Osteoblast (primary cell): ENCODE results near the gene PIBF1. TPM values are rescaled to one million over a fixed set of nuclear protein-coding genes. Genes with fewer than 3 reads are reported as not detected.

Experiments used
- DNase-seq: peaks from one replicate; pipeline ENCODE4 v3.0.0; 2011; ENCODE audit warnings: low spot score, mixed read lengths; ENCODE audit not compliant: insufficient read length; ENCODE audit errors: missing footprints
- H2AFZ ChIP-seq: 2 replicates; pipeline ENCODE4 v1.6.0; 2011; ENCODE audit warnings: mild to moderate bottlenecking, low read length
- H3K27ac ChIP-seq: 2 replicates; pipeline ENCODE4 v1.5.1; 2011; ENCODE audit warnings: mild to moderate bottlenecking, low read depth, low read length, moderate library complexity
- H3K27me3 ChIP-seq: 2 replicates; pipeline ENCODE4 v1.6.0; 2012; ENCODE audit warnings: mild to moderate bottlenecking, control low read depth, inconsistent platforms, low read length, moderate library complexity; ENCODE audit not compliant: insufficient read depth
- H3K36me3 ChIP-seq: 2 replicates; pipeline ENCODE4 v1.5.1; 2011; ENCODE audit warnings: mild to moderate bottlenecking, low read length, control low read depth, moderate library complexity; ENCODE audit not compliant: insufficient read depth
- H3K4me1 ChIP-seq: 2 replicates; pipeline ENCODE4 v1.5.1; 2011; ENCODE audit warnings: mild to moderate bottlenecking, low read length, control low read depth, moderate library complexity; ENCODE audit not compliant: insufficient read depth
- H3K4me2 ChIP-seq: 2 replicates; pipeline ENCODE4 v1.6.0; 2011; ENCODE audit warnings: mild to moderate bottlenecking, low read length; ENCODE audit not compliant: insufficient read depth
- H3K4me3 ChIP-seq: fragments of 200-600 bp; sonication (generic); 3 replicates; pipeline ENCODE4 v1.5.1; 2012; ENCODE audit warnings: mild to moderate bottlenecking, low read length, inconsistent platforms; ENCODE audit not compliant: insufficient read depth
- H3K79me2 ChIP-seq: 2 replicates; pipeline ENCODE4 v1.6.0; 2012; ENCODE audit warnings: mild to moderate bottlenecking, low read length, control low read depth, inconsistent platforms; ENCODE audit not compliant: insufficient read depth
- H3K9me3 ChIP-seq: 2 replicates; pipeline ENCODE4 v1.5.1; 2011; ENCODE audit warnings: low read depth, low read length, control low read depth
- H4K20me1 ChIP-seq: 2 replicates; pipeline ENCODE4 v1.6.0; 2012; ENCODE audit warnings: mild to moderate bottlenecking, low read length, control low read depth; ENCODE audit not compliant: insufficient read depth
- total RNA-seq: library from RNA; depleted of rRNA; stranded (reverse); fragments of >200 nt; gene quantifications from 2 replicates; pipeline ENCODE4 v1.2.3, GENCODE V29; 2012
- TF ChIP-seq, protein P1 (sequence below): IDR thresholded peaks from 2 replicates; pipeline ENCODE4 v1.5.1; 2011; ENCODE audit warnings: mild to moderate bottlenecking, low read depth, low read length, moderate library complexity; ENCODE audit errors: extremely low read depth

PIBF1 gene
- total RNA-seq, 1 donor = 19.9 TPM

DNA sequence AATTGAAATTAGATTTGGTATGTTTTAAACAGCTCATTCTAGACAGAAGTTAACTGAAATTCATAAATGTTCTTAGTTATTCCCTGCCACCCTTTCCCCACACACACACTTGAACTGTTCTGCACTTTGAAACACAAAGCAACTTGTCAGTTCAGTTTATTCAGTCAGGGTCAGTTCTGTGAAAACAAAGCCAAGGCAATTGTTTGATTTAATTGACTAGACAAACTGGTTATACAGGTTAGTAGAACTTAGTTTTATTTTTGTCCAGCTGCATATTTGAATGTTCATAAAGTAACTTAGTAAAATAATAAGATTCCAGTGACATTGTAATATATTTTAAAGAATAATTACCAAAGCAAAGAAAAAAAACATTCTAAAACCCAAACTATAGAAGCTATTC lies 178.6 kb downstream of the PIBF1 start:
- Histone ChIP-seq H3K27me3 (no peaks in the 10 kb centered on the region), H3K9me3 (no peaks in the 10 kb centered on the region), H3K4me3 (no peak overlapping the region), H4K20me1 (no peaks in the 10 kb centered on the region), H2AFZ (no peak overlapping the region), H3K27ac (no peak overlapping the region), H3K79me2 (no peaks in the 10 kb centered on the region), H3K36me3 (no peaks in the 10 kb centered on the region), H3K4me2 (no peak overlapping the region), H3K4me1 (peaks cover 4% of the 10 kb centered on the region)
- TF ChIP-seq, protein P1, sequence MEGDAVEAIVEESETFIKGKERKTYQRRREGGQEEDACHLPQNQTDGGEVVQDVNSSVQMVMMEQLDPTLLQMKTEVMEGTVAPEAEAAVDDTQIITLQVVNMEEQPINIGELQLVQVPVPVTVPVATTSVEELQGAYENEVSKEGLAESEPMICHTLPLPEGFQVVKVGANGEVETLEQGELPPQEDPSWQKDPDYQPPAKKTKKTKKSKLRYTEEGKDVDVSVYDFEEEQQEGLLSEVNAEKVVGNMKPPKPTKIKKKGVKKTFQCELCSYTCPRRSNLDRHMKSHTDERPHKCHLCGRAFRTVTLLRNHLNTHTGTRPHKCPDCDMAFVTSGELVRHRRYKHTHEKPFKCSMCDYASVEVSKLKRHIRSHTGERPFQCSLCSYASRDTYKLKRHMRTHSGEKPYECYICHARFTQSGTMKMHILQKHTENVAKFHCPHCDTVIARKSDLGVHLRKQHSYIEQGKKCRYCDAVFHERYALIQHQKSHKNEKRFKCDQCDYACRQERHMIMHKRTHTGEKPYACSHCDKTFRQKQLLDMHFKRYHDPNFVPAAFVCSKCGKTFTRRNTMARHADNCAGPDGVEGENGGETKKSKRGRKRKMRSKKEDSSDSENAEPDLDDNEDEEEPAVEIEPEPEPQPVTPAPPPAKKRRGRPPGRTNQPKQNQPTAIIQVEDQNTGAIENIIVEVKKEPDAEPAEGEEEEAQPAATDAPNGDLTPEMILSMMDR = no peak
- no peak for DNase-seq

DNA sequence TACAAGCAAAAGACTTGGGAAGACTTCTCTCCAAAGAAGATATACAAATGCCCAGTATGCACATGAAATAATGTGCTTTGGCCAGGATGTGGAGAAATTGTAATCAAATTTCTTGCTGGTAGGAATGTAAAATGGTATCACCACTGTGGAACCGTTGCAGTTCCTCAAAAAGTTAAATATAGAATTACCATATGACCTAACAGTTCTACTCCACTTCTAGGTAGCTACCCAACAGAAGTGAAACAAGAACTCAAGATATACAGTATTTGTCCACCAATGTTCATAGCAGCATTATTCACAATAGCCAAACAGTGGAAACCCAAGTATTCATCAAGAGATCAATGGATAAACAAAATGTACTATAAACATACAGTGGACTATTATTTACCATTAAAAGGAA lies 181.8 kb downstream of the PIBF1 start:
- Histone ChIP-seq H3K4me3 (no peak overlapping the region), H3K36me3 (no peaks in the 10 kb centered on the region), H3K27me3 (no peaks in the 10 kb centered on the region), H4K20me1 (no peaks in the 10 kb centered on the region), H3K9me3 (no peaks in the 10 kb centered on the region), H3K27ac (no peak overlapping the region), H3K4me2 (no peak overlapping the region), H3K4me1 (peaks cover 4% of the 10 kb centered on the region), H3K79me2 (no peaks in the 10 kb centered on the region), H2AFZ (no peak overlapping the region)
- DNase-seq = no peak
- TF ChIP-seq, protein P1 = no peak

DNA sequence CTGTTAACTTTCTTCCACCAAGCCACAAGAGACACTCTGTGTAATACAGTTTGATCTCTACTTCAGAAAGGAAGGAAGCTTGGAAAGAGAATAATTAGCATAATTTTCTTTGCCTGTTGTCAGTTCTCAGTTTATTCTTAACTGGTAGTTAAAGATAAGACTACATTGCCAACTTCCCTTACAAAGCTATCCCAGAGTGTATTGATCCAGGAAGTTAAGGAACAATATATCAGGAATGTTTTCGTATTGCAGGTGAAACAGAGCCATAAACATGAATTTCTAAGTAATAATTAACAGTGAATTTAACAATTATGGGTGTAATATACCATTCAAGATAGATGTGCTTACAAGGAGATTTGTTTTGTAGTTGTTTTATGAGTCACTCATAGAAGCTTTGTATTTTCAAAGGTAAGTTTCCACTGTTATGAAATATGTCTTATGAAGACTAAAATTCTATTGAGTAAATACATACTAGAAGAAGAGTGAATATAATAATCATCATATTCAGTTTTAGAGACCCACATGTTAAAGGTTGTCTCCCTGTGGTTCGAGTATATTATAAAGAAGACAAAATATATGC lies 188.5 kb downstream of the PIBF1 start:
- no peaks in the 10 kb centered on the region for H3K79me2 ChIP-seq
- no peaks in the 10 kb centered on the region for H3K36me3 ChIP-seq
- no peaks in the 10 kb centered on the region for H3K27me3 ChIP-seq
- H3K4me3 ChIP-seq = no peak overlapping the region
- H4K20me1 ChIP-seq = no peaks in the 10 kb centered on the region
- H2AFZ ChIP-seq = no peak overlapping the region
- no peaks in the 10 kb centered on the region for H3K4me1 ChIP-seq
- no peak for DNase-seq
- H3K27ac ChIP-seq = no peak overlapping the region
- no peak overlapping the region for H3K4me2 ChIP-seq
- TF ChIP-seq, protein P1 = no peak
- H3K9me3 ChIP-seq = no peaks in the 10 kb centered on the region

DNA sequence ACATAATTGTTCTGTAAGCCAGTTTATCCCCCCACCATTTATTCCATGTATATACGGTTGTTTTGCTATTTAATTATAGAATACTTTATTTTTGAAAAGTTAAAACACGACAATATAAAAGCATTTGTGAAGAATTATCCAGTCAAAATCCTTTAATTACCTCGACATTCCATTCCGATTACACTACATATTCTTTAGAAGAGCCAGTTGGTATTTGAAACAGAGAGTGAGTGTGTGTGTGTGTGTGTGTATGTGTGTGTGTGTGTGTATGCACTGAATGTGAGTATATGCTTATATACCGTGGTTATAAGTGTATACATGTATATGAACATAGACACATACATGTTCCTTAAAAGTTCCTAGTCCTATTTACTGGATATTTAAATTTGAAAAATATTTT lies 189.0 kb downstream of the PIBF1 start:
- DNase-seq = no peak
- H4K20me1 ChIP-seq = no peaks in the 10 kb centered on the region
- H3K4me3 ChIP-seq = no peak overlapping the region
- H3K4me1 ChIP-seq = no peaks in the 10 kb centered on the region
- TF ChIP-seq, protein P1 = no peak
- no peaks in the 10 kb centered on the region for H3K36me3 ChIP-seq
- no peak overlapping the region for H2AFZ ChIP-seq
- no peak overlapping the region for H3K27ac ChIP-seq
- no peaks in the 10 kb centered on the region for H3K9me3 ChIP-seq
- no peak overlapping the region for H3K4me2 ChIP-seq
- no peaks in the 10 kb centered on the region for H3K79me2 ChIP-seq
- H3K27me3 ChIP-seq = no peaks in the 10 kb centered on the region
